SU-DHL-6 (cell line): Measurements from ENCODE around the gene MAPKBP1.
A peak's percentile ranks its signal among the peaks of the same experiment; 100 is the strongest.

Experiments
- CTCF ChIP-seq: fragments of 200-600 bp; sonication (generic); IDR thresholded peaks from one replicate; pipeline ENCODE4 v1.5.1; 2017; ENCODE audit warnings: antibody characterized with exemption, mild to moderate bottlenecking, low read length, moderate library complexity; ENCODE audit not compliant: insufficient read depth, poor library complexity, severe bottlenecking
- EZH2phosphoT487 ChIP-seq: fragments of 200-600 bp; sonication (generic), shearing (Covaris generic); conservative IDR thresholded peaks from 2 replicates; pipeline ENCODE4 v1.6.1; 2018; ENCODE audit warnings: mild to moderate bottlenecking, antibody characterized with exemption, low read length, moderate library complexity, mixed read lengths

GRCh38 chr15:41772720-41773331 lies 1.5 kb upstream of the MAPKBP1 start:
- TF ChIP-seq CTCF (peak; percentile 76), EZH2phosphoT487 (no peak)
